NCI-H1436 treated with DMSO at 0.1 percent for 48 hours (cell line): ENCODE results near the gene C4A.
A peak's percentile ranks its signal among the peaks of the same experiment; 100 is the strongest.
"Not testable (repeated sequence)": the region's sequence is repeated elsewhere in the genome, so short reads cannot be mapped to it uniquely, and the experiment has no call there.

Source experiments
- DNase-seq: peaks from one replicate; lab custom pipeline; 2025; lab: John Stamatoyannopoulos, UW

C4A gene

DNA sequence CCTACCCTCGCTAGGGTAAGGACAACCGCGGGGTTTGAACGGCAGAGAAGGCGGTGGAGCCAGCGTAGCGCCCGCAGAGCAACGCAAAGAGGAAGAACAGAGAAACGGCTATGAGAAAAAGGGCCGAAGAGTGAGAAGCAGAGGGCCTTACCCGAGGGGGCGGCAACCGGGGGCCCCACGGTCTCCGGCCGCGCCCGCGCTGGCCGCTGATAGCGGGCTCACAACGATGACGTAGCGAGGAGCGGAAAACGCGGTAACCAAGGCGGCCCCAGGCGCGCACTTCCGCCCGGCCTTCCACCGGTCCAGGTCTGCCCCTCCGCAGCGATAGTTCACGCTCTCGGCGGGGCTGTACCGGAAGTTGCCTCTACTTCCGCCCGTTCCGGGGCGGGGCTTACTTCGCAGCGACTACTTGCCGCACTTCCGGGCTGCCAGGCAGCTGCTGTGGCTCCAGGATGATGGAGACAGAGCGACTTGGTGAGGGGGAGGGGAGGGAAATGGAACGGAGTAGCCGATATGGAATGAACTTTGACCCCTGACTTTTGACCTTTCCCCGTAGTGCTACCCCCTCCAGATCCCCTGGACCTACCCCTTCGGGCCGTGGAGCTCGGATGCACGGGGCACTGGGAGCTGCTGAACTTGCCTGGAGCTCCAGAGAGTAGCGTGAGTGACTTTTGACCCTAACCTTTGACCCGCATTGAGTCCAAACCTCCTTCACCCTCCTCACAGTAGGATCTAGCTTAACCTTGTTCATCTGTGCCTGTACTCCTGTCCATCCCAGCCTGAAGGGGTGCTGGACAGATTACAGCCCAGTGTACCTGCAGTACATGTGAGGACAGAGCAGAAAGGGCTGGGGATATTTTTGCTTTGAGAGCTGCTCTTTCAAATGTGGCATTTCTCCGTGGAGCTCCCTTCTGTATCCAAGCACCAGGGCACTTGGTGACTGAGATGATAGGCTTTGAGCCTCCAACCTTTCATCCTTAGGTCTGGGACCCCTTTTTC lies 22.8 kb upstream of the C4A start, which contains the start of the genes NELFE and SKIC2:
NELFE (minus strand) TSS at position 231 of the 999 bp plus-strand sequence. CDS start 525 bp downstream, outside the sequence.
SKIC2 (plus strand) TSS at position 435 of the 999 bp plus-strand sequence; CDS start at position 453, 18 bp downstream.
- DNase-seq: peak; percentile 90

DNA sequence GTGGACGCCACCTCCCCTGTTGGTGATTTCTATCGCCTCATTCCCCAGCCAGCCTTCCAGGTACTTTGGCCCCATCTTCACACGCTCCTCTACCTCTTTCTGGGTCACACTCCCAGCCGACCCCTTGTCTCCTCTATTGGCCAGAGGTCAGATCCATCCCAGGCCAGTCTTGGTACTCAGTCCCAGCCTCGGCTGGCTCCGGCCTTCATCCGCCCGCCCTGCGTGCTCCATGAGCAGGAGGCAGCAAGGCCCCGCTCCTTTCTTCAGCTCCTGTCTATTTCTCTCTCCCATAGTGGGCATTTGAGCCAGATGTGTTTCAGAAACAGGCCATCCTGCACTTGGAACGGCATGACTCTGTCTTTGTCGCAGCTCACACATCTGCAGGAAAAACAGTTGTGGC lies 20.2 kb upstream of the C4A start:
- DNase-seq: no peak

DNA sequence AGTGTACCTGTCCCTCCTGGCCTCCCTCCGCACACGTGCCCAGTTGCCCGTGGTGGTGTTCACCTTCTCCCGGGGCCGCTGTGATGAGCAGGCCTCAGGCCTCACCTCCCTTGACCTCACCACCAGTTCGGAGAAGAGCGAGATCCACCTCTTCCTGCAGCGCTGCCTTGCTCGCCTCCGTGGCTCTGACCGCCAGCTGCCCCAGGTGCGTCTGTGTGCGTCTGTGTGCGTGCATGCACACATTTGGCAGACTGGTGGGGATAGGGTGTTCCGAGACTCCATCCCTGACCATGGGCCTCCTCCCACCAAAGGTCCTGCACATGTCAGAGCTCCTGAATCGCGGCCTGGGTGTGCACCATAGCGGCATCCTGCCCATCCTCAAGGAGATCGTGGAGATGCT lies 17.9 kb upstream of the C4A start:
- DNase-seq: no peak

DNA sequence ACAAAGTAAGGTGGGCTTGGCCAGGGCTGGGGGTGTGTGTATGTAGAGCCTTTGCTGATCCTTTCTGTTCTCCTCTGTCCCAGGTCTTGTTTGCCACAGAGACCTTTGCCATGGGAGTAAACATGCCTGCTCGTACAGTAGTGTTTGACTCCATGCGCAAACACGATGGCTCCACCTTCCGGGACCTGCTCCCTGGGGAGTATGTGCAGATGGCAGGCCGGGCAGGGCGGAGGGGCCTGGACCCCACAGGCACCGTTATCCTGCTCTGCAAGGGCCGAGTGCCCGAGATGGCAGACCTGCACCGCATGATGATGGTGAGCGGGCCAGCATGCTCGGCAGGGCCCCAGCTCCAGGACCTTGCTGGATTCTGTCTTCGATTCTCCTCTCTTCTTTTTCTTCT lies 16.2 kb upstream of the C4A start:
- DNase-seq: no peak

DNA sequence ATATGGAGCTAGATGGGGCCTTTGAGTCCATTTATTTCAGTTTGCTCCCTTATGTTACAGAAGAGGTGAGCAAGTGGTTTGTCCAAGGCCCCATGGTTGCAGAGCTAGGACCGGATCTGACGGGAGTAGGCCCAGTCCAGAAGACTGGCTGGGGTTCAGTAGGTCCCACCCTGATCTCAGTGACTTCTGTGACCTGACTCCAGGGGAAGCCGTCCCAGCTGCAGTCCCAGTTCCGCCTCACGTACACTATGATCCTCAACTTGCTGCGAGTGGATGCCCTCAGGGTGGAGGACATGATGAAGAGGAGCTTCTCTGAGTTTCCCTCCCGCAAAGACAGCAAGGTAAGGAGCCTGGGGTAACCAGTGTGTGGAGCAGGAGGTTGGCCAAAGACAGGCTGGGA lies 15.4 kb upstream of the C4A start:
- DNase-seq: no peak

DNA sequence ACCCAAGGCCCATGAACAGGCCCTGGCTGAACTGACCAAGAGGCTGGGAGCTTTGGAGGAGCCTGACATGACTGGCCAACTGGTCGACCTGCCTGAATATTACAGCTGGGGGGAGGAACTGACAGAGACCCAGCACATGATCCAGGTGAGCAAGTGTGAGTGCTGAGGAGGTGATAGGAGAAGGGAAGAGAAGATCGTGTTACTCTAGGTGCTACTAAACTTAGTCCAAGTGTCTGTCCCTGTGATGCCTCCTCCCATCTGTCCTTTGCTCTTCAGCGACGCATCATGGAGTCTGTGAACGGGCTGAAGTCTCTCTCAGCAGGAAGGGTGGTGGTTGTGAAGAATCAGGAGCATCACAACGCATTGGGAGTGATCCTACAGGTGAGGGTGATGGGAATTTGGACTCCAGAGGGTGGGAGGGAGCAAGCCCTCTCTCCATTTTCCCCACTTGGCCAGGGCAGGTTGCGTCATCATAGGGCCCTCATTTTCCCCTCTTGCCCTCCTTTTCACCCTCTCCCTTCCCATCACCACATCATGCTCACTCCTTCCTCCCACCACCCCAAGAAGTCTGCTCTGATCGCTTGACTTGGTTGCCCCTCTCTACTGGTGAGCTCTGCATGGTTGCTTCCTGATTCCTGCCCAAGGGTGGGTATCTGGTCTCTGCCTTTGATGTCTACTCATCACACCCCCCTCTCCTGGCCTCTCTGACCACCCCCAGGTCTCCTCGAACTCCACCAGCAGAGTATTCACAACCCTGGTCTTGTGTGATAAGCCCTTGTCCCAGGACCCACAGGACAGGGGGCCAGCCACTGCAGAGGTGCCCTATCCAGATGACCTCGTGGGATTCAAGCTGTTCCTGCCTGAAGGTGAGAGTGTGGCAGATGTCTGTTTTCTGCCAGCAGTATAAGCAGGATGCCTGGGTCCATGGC lies 14.6 kb upstream of the C4A start:
- no peak for DNase-seq

DNA sequence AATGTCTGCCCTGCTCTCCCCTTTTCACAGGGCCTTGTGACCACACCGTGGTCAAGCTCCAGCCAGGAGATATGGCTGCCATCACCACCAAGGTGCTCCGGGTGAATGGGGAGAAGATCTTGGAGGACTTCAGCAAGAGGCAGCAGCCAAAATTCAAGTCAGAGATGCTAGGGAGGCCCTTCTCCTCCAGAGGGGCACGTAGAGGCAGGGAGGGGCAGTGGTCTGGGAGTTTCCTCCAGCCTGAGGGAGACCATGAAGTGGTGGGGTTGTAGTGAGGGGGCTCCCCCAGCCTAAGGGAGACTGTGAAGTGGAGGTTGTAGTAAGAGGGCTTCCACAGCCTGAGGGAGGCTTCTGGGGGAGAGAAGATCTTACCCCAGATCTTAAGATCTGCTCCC lies 13.9 kb upstream of the C4A start:
- no peak for DNase-seq

DNA sequence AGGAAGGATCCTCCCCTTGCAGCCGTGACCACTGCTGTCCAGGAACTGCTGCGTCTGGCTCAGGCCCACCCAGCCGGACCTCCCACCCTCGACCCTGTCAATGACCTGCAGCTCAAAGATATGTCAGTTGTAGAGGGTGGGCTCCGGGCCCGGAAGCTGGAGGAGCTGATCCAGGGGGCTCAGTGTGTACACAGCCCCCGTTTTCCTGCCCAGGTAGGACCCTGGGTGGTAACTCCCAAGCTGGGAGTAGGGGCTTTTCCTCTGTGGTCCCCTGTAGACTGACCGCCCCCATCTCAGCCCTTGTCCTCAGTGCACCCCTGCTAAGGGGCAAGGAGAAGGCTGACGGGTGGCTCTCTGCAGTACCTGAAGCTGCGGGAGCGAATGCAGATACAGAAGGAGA lies 13.5 kb upstream of the C4A start:
- no peak for DNase-seq

DNA sequence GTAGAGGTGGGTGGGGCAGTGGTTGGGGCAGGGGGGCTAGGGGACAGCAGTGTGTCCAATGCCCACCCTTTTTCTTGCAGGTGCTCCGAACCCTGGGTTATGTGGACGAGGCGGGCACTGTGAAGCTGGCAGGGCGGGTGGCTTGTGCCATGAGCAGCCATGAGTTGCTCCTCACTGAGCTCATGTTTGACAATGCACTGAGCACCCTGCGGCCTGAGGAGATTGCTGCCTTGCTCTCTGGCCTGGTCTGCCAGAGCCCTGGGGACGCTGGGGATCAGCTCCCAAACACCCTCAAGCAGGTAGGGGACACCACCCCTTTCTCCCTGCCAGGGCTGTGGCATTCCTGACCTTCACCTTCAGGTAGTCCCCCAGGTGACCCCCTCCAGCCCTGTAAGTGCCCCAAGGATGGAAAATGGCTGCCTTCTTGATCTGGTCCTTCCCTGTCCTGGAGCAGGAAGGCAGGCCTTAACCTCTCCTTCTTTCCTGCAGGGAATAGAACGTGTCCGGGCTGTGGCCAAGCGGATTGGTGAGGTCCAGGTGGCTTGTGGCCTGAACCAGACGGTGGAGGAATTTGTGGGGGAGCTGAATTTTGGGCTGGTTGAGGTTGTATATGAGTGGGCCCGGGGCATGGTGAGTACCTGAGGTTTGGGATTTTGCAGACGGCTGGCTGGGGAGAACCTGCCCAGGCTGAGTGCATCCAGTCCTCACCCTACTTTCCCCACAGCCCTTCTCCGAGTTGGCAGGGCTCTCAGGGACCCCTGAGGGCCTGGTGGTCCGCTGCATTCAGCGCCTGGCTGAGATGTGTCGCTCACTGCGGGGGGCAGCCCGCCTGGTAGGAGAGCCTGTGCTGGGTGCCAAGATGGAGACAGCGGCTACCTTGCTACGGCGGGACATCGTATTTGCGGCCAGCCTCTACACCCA lies 12.8 kb upstream of the C4A start:
- DNase-seq: no peak

DNA sequence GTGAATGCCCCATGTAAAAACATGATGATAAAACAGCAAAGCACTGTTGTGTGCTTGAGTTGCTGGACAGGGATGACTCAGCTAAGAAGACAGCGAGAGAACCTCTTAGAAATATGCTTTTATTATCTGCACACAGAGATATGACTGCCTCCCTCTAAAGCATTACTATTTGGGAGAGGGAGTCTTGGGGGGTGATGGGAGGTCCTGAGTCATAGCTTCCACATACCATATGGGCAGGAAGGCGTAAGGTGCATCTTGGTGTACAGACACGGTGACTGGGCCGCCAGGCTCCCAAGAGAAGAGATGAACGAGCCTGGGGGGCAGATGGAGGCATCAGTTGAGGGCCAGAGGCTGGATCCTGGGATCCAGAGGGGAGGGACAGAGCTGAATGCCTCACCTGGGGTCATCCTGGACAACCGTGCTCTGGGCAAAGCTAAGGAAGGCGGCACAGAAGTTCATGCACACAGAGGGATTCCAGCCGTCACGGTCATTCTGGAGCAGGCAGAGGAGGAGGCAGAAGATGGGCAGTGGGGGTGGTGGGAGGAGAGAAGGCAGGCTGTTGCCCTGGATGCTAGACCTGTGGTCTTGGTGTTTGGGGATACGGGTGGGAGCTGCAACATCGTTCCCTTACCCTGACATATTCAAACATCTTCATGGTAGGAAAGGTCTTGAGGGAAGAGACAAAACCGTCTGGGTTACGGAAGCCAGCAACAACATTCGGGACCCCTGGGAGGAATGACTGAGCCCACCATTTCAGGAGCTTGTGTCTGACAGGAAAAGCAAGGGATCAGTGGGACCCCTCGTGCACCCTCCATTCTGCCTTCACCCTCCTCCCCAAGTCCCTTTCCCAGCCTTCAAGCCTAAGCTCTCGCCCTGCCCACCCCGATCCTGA lies 11.9 kb upstream of the C4A start:
- DNase-seq: no peak

DNA sequence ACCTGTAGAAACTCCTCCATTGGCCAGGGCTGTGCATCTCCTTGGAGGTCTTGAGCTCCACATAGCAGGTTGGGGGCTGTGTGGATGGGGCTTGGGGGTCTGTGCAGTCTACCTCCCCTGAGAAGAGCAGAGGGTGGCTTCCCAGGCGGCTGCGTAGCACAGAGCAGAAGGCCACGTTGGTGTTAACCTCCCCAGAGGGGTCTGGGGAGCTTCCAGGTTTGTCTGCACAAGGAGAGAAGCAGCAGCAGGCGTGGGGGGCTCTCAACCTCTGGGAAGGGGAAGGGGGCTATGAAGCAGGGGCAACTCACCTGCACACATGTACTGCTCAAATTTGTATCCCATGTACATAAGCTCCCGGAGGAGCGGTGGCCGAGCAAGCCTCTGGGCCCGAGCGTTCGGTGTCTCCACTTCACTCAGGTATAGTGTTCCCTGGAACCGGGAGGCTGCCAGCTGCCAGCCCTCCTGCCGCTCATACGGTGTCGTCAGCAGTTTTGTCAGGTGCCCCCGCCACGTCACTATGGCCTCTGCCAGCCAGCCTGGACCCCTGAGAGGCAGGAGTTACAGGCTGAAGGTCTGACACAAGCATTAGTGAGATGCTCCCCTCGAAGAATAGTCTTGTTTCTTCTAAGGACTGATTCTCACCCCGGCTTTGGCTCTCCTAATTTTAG lies 11.1 kb upstream of the C4A start:
- DNase-seq: no peak

DNA sequence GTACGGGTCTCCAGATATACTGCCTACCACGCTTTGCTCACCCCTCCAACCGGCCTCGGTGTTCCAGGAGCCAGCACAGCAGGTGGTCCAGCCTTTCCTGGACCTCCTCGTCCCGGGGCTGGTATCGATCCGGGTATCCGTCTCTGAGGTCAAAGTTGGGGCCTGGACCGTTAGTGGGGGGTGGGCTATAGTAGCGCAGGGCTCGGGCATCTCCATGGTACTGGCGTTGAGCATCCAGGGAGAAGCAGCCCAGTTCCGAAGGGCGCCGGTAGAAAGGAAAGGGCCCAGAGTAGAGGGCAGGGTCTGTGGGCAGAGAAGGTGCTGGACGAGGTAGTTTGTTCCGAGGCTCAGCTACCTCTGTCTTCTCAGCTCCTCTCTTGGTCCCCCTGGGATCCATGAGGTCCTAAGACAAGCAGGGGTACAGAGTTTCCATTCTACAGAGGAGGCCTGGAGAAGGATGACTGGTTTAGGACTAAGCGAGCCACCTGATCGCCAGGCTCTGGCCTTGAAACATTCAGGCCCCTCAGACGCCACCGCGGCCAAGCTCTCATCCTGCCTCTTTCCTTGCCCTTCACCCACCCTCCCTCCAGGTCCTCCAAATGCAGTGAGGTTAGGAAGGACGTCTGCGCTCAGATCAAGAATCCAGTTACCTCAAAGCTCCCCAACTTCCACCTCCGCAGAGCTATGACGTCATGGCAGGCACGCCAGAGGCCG lies 10.4 kb upstream of the C4A start:
- DNase-seq: no peak

DNA sequence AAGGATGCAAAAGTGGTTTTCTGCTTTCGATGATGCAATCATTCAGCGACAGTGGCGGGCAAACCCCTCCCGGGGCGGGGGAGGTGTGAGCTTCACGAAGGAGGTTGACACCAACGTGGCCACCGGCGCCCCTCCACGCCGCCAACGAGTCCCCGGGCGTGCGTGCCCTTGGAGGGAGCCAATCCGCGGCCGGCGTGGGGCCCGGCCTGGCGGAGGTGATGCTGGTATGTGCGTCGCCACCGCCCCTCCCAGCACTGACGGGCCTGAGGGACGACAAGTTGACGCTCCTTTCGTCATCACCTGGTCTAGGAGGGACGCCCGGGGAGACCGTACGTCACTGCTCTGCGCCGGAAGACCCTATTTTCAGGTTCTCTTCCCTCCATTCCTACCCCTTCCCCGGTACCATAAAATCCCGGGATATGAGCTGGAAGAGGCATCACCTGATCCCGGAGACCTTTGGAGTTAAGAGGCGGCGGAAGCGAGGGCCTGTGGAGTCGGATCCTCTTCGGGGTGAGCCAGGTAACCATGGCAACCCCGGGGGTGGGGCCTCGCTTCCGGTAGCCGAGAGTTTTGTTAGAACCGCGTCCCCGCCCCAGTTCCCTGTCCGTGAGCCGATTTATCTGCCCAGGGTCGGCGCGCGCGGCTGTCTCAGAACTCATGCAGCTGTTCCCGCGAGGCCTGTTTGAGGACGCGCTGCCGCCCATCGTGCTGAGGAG lies 9.7 kb upstream of the C4A start, which contains the start of gene DXO:
DXO (minus strand) TSS at position 146 of the 716 bp plus-strand sequence. CDS start 463 bp downstream, outside the sequence.
- DNase-seq: peak; percentile 85

DNA sequence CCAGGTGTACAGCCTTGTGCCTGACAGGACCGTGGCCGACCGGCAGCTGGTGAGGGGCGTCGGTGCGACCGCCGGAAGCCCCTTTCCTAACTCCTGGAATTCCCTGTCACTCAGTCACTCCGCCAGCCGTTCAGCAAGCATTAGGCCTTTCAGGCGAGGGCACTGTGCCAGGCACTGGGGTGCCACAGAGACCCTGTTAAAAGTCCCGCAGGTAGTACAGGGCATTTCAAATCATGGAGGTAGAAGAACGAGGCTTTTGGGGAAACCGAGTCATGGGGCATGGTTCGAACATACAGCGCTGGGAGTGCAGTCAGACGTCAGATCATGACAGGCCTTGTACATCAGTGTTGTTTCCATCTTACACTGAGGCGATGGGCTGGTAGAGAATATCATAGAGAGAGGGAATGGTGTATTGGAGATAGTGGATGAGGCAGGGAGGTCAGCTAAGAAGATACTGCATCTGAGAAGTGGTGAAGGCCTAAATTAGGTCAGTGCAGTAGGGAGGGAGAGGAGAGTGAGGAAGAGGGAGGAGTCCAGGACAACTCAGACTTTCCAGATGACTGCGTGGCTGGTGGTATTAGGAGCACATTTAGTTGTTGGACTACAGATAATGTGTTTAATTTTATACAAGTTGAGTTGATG lies 9.0 kb upstream of the C4A start:
- DNase-seq: no peak

DNA sequence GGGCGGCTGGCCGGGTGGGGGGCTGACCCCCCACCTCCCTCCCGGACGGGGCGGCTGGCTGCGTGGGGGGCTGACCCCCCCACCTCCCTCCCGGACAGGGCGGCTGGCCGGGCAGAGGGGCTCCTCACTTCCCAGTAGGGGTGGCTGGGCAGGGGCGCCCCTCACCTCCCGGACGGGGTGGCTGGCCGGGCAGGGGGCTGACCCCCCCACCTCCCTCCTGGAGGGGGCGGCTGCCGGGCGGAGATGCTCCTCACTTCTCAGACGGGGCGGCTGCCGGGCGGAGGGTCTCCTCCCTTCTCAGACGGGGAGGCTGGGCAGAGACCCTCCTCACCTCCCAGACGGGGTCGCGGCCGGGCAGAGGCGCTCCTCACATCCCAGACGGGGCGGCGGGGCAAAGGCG lies 5.8 kb upstream of the C4A start:
- DNase-seq: not testable (repeated sequence)

DNA sequence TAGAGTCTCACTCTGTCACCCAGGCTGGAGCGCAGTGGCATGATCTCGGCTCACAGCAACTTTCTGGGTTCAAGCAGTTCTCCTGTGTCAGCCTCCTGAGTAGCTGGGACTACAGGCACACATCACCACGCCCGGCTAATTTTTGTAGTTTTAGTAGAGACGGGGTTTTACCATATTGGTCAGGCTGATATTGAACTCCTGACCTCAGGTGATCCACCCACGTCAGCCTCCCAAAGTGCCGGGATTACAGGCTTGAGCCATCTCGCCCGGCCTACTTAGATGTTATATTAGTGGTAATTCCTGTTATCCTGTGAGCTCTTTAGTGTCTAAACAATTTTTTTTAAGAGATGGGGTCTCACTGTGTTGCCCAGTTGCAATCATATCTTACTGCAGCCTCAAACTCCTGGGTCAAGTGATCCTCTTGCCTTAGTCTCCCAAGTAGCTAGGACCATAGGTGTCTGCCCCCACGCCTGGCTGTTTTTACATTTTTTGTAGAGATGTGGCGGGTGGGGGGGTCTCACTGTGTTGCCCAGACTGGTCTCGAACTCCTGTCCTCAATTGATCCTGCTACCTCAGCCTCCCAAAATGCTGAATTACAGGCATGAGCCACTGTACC lies 3.9 kb upstream of the C4A start:
- DNase-seq: no peak

DNA sequence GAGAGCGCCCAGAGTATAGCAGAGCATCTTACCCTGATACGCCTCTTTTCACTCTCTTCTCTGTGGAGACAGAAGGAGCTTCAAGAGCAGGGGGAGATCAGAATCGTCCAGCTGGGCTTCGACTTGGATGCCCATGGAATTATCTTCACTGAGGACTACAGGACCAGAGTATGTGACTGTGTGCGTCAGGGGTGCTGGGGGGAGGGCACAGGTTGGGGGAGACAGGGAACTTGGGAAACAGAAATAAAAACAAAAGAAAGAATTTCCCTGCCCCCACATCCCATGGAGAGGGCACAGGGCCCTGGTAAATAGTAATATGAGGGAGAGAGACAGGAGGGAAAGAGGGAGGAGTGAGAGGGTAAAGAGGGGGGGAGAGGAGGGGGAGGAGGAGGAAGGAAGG lies 3.0 kb upstream of the C4A start:
- DNase-seq: no peak
